C4-2B (cell line): ENCODE results near the gene HIVEP3.

Experiments used
- ZFX ChIP-seq: fragments of 450-650 bp; IDR thresholded peaks from 2 replicates; pipeline ENCODE4 v1.6.1; 2017
- TF ChIP-seq, protein P1 (sequence below): fragments of 450-650 bp; conservative IDR thresholded peaks from 2 replicates; pipeline ENCODE4 v1.5.1; 2017; ENCODE audit warnings: mild to moderate bottlenecking

DNA sequence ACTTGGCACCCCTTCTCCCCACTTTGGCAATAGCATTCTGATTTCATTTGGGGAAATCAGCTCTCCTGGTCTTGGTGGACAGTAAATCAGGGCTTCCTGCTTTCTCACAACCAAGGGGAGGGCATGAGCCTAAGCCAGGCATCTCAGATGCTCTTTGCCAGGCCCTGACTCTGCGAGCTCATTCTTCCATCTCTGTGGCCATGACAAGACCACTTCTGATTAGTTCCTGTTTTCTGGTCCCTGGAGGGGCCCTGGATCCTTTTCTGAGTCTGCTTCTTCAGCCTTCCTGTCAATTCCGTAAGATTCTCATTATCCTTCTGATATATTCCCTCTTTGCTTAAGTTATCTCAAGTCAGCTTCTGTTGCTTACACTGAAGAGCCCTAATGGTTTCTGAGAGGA, 210.4 kb downstream of the HIVEP3 start:
- TF ChIP-seq, protein P1, sequence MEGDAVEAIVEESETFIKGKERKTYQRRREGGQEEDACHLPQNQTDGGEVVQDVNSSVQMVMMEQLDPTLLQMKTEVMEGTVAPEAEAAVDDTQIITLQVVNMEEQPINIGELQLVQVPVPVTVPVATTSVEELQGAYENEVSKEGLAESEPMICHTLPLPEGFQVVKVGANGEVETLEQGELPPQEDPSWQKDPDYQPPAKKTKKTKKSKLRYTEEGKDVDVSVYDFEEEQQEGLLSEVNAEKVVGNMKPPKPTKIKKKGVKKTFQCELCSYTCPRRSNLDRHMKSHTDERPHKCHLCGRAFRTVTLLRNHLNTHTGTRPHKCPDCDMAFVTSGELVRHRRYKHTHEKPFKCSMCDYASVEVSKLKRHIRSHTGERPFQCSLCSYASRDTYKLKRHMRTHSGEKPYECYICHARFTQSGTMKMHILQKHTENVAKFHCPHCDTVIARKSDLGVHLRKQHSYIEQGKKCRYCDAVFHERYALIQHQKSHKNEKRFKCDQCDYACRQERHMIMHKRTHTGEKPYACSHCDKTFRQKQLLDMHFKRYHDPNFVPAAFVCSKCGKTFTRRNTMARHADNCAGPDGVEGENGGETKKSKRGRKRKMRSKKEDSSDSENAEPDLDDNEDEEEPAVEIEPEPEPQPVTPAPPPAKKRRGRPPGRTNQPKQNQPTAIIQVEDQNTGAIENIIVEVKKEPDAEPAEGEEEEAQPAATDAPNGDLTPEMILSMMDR = no peak
- no peak for TF ChIP-seq ZFX
